Activated naive CD4-positive, alpha-beta T cell treated with anti-CD3 and anti-CD28 coated beads, Interleukin-2, amount 10 ng/mL, durations not matched to agents 7 days and 5 days (primary cell): ENCODE measurements around the gene SUSD6.

Experiments used
- CTCF ChIA-PET: fragments of 350-600 bp; sonication (Branson Sonifier 250); formaldehyde crosslinking; loops from one replicate; lab custom pipeline; 2021; ENCODE audit warnings: antibody characterized with exemption; lab: Charles Lee
- DNase-seq: peaks from one replicate; pipeline ENCODE4 v3.0.0-alpha.2; 2020
- H3K27ac Mint-ChIP-seq: one replicate; pipeline ENCODE4 v1.8.0; 2021; ENCODE audit warnings: mild to moderate bottlenecking, moderate library complexity, mixed read lengths
- H3K27me3 Mint-ChIP-seq: one replicate; pipeline ENCODE4 v1.8.0; 2021; ENCODE audit warnings: mild to moderate bottlenecking, mixed read lengths
- H3K36me3 Mint-ChIP-seq: one replicate; pipeline ENCODE4 v1.8.0; 2021; ENCODE audit warnings: mixed read lengths
- H3K4me1 Mint-ChIP-seq: one replicate; pipeline ENCODE4 v1.8.0; 2021; ENCODE audit warnings: mixed read lengths
- H3K4me3 Mint-ChIP-seq: one replicate; pipeline ENCODE4 v1.8.0; 2021; ENCODE audit warnings: mild to moderate bottlenecking, moderate library complexity, mixed read lengths
- H3K9me3 Mint-ChIP-seq: one replicate; pipeline ENCODE4 v1.8.0; 2021; ENCODE audit warnings: mixed read lengths

The SUSD6 gene

DNA sequence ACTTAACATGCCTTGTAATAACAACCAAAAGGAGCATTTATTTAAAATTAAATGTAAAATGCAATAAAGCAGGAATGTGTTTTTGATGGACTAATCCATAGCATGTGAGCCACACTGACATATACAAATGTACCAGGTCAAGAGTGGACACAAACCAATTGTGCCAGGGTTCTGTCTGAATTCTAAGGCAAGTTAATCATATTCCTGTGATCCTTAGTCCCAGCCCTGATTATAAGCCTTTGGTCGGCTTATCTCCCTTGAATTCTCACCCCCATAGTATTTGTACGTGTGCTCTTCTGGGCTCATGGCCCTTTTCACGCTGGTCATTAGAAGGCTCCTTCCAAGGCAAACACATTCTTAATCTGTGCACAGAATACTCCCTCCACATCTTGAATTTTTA lies 144.9 kb downstream of the SUSD6 start:
- CTCF ChIA-PET = no interaction called here
- no peak for DNase-seq
- Mint-ChIP-seq H3K4me3 (no peak overlapping the region), H3K9me3 (peaks cover 1% of the 10 kb centered on the region), H3K4me1 (peaks cover 16% of the 10 kb centered on the region), H3K27me3 (peaks cover 5% of the 10 kb centered on the region), H3K36me3 (no peaks in the 10 kb centered on the region), H3K27ac (no peak overlapping the region)

DNA sequence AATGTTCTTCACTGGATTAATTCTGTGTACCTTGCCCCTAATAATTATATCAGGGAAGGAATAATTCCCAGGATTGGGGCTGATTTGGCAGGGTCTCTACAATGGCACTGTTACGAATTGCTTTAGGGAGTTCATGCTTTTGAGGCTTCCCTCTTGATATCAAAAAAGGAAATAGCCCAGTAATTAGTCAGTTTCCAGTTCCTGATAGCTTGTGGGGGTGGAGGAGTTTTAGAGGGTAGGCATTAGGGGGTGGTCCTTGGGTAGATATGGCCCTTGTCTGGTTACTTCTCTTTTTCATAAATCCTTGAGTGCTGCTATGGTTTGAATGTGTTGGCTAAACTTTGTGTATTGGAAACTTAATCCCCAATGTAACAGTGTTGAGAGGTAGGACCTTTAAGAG lies 149.4 kb downstream of the SUSD6 start:
- Mint-ChIP-seq H3K4me3 (no peak overlapping the region), H3K27me3 (no peaks in the 10 kb centered on the region), H3K27ac (no peak overlapping the region), H3K4me1 (peaks cover 35% of the 10 kb centered on the region), H3K9me3 (peaks cover 8% of the 10 kb centered on the region), H3K36me3 (peaks cover 5% of the 10 kb centered on the region)
- no peak for DNase-seq
- CTCF ChIA-PET = no interaction called here

DNA sequence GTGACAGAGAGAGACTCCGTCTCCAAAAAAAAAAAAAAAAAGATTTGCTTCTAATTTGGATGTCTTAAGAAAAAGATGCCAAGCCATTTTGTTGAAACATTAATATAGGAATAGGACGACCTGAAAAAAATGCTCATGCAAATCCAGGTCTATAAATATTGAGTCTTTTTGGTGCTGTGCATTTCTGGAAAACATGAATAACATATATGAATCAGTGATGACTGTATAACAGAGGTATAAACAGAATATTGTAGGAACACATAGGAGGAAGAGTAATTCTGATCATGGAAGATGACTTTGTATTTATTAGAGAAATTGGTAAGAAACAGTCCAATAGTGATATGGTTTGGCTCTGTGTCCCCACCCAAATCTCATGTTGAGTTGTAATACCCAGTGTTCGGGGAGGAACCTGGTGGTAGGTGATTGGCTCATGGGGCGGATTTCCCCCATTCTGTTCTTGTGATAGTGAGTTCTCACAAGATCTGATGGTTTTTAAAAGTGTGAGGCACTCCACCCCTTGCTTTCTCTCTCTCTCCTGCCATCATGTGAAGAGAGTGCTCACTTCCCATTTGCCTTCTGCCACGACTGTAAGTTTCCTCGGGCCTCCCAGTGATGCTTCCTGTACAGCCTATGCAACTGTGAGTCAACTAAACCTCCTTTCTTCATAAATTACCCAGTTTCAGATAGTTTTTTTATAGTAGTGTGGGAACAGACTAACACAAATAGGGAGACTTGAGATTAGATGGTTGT lies 152.5 kb downstream of the SUSD6 start:
- Mint-ChIP-seq H3K36me3 (peaks cover 25% of the 10 kb centered on the region), H3K4me3 (no peak overlapping the region), H3K27ac (peak overlapping the region; percentile 76), H3K27me3 (peaks cover 12% of the 10 kb centered on the region), H3K4me1 (peaks cover 58% of the 10 kb centered on the region), H3K9me3 (peaks cover 11% of the 10 kb centered on the region)
- DNase-seq = no peak
- CTCF ChIA-PET = no interaction called here
